HG02588 (cell line): Measurements from ENCODE around the gene CEP250.
"Not testable (repeated sequence)": the region's sequence is repeated elsewhere in the genome, so short reads cannot be mapped to it uniquely, and the experiment has no call there.

Experiments used
- ATAC-seq: cut with Tn5 transposase; IDR thresholded peaks from one replicate; pipeline ENCODE4 v1.9.1; 2021; ENCODE audit warnings: mild to moderate bottlenecking, moderate library complexity; ENCODE audit not compliant: unreplicated experiment

Gene CEP250

GRCh38 chr20:35492352-35492751, 37.0 kb downstream of the CEP250 start:
- no peak for ATAC-seq

- no peak for ATAC-seq
Measured at GRCh38 chr20:35496481-35496880, 41.1 kb downstream of the CEP250 start.

- ATAC-seq = no peak
Measured at GRCh38 chr20:35497320-35497719, 41.9 kb downstream of the CEP250 start.

GRCh38 chr20:35497780-35498189, 42.4 kb downstream of the CEP250 start:
- no peak for ATAC-seq

GRCh38 chr20:35499271-35499670, 43.9 kb downstream of the CEP250 start:
- ATAC-seq = no peak

GRCh38 chr20:35502352-35502751, 47.0 kb downstream of the CEP250 start:
- ATAC-seq = no peak

- ATAC-seq = no peak
Measured at GRCh38 chr20:35503281-35503680, 47.9 kb downstream of the CEP250 start.

- no peak for ATAC-seq
Measured at GRCh38 chr20:35503841-35504561, 48.6 kb downstream of the CEP250 start.

GRCh38 chr20:35504751-35505150, 49.4 kb downstream of the CEP250 start:
- no peak for ATAC-seq

- no peak for ATAC-seq
Measured at GRCh38 chr20:35506179-35506578, 50.8 kb downstream of the CEP250 start.

- ATAC-seq = no peak
Measured at GRCh38 chr20:35506872-35507638, 51.7 kb downstream of the CEP250 start.

- no peak for ATAC-seq
Measured at GRCh38 chr20:35508493-35509218, 53.3 kb downstream of the CEP250 start.

GRCh38 chr20:35510951-35511735, 55.7 kb downstream of the CEP250 start:
- no peak for ATAC-seq

GRCh38 chr20:35511814-35512420, 56.5 kb downstream of the CEP250 start:
- ATAC-seq = no peak

- ATAC-seq = no peak
Measured at GRCh38 chr20:35514371-35514932, 59.1 kb downstream of the CEP250 start.

GRCh38 chr20:35515341-35515740, 59.9 kb downstream of the CEP250 start:
- no peak for ATAC-seq

GRCh38 chr20:35515949-35516645, 60.7 kb downstream of the CEP250 start:
- ATAC-seq = no peak

- no peak for ATAC-seq
Measured at GRCh38 chr20:35517125-35517524, 61.7 kb downstream of the CEP250 start.

GRCh38 chr20:35517767-35518166, 62.4 kb downstream of the CEP250 start:
- ATAC-seq = not testable (repeated sequence)

GRCh38 chr20:35518955-35519354, 63.6 kb downstream of the CEP250 start:
- ATAC-seq = no peak
